ENCODE results near the gene PNP. TPM values are rescaled to one million over a fixed set of nuclear protein-coding genes. Genes with fewer than 3 reads are reported as not detected.

PNP gene
- 95.3 and 110 TPM in 2 replicates for total RNA-seq

DNA sequence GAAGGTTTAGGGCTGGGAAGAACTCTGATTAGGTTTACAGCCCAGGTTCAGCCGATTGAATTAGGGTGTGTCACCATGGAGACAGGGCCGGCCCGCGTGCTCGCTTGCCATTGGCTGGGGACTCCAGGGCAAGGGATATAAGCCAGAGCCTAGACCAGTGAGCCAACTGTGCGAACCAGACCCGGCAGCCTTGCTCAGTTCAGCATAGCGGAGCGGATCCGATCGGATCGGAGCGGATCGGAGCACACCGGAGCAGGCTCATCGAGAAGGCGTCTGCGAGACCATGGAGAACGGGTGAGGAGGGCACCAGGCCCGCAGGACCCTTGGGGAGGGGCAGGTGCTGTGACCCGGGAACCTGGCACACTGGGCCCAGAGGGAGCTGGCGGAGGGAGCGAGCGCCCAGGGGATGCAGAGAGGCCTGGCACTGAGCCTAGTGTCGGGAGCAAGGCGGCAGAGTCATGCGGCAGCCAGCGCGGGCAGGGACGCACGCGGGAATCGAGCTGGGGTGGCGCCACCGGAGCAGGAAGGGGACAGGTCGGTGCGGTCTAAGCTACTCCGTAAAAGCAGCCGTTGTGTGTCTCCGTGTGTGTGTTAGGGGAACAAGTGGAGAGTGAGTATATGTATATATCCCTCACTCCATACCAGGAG lies at the start of gene PNP:
PNP (plus strand) TSS at position 165 of the 648 bp plus-strand sequence; CDS start at position 284, 119 bp downstream.

DNA sequence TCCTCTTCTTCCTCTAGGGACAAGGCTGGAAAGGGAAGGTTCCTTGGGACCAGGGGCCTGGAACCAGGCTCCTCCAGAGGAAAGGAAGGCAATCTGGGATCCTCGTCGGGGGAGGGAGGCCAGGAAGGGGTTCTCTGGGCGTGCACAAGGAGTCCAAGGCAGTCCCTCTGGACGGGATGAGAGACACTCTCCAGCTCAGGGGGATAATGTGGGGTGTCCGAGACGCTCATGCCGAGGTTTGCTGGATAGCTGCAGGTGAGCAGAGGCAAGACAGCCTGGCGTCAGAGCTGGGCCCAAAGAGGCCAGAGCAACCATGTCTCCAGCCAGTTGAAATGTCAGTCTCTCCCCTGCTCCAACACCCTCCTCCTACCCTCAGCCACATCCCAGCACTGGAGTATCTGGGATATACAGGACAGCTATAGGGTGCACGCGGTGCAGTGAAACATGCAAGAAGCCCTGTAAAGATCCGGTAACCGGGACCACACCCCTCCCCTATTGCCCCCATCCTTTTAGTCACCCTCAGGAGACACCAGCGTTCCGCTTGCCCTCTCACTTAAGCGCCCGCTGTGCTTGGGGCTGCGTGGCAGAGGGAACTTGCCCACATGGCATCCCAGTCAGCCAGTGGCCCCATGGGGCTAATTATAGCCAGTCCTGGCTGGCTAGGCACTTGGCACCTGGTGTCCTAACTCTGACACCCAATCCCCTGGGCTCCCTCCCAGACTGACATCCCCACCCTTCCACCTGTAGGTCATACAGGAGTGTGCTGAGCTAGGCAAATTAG lies 33.4 kb upstream of the PNP start, which contains the start of gene KLHL33:
KLHL33 (minus strand) TSS at position 585 of the 781 bp plus-strand sequence; CDS start at position 230, 355 bp downstream.

DNA sequence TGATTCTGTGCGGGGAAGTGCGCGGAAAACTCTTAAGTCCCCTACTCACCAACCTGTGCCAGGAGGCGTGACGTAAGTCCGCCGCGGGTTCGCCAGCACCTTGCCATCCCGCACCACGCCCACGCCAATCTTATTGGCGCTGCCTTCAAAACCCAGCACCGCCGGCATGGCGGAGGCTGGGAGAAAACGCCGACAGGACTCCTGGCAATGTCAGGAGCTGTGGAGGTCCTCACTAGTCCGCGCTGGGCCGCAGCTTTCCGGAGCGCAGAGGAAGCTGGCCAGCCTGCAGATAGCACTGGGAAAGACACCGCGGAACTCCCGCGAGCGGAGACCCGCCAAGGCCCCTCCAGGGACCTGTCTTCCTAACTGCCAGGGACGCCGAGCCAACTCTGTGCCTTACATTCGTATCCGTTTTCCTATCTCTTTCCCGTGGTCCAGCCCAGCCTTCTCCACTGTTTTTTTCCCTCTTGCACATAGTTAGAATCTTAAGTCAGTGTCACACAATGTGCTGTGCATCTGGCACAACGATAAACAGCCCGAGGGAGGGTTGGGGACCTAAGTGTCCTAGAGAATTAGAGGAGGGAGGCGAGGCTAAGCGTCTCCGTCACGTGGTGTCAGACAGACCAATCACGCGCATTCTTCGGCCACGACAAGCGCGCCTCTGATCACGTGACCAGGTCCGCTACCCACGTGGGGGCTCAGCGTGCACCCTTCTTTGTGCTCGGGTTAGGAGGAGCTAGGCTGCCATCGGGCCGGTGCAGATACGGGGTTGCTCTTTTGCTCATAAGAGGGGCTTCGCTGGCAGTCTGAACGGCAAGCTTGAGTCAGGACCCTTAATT lies 14.5 kb upstream of the PNP start, which contains the start of the genes APEX1 and OSGEP:
APEX1 (plus strand) TSS at position 711 of the 839 bp plus-strand sequence. CDS start 420 bp downstream, outside the sequence.
OSGEP (minus strand) TSS at position 297 of the 839 bp plus-strand sequence; CDS start at position 168, 129 bp downstream.

DNA sequence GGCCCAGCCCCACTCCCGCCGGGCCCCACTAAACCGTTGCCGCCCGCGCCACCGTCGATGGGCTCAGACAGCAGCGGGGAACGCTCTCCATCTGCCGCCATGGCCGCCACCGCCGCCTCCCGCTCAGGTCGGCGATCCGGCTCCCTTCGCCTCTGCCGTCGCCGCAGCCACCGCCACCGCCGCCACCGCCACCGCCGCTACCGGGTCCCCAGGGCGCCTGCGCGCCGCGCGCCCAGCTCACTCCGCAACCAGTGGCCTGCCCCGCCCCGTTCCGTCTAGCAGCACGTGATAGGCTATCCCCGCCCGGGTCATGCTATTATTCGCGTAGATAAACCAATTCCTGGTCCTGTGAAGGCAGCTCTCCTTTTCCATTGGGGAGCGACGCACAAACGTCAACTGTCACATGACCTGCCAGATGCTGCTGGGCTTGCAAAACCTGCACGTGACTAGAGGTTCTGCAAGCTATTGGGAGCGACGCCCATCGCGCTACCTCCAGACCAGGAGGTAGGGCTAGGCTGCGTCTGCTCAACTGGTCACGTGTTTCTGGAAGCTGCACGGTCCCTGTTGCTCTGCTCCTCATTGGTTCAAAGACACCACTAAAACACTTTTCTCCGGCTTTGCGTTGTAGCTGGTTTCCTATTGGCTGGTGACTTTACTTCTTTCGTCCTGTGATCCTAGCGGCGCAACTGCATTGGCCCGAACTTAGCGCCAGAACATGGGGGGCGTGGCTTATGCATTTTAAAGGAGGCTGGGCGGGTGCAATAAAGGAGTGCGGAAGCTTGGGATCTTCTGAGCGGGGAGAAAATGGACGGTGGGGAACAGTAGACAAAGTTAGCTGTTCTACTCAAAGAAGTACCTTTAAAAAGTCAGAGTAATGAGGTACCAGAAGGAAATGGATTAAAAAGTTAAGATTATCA lies 7.7 kb upstream of the PNP start, which contains the start of gene PIP4P1:
PIP4P1 (minus strand) TSS at position 210 of the 917 bp plus-strand sequence; CDS start at position 101, 109 bp downstream.

Other genes with a start within 250 kb of the PNP start
- not detected in 2 replicates for gene OR11H6, start 245.7 kb upstream of the PNP start, total RNA-seq
- not detected in 2 replicates for gene OR11H7, start 240.4 kb upstream of the PNP start, total RNA-seq
- gene OR11H4, start 230.1 kb upstream of the PNP start, total RNA-seq, result under 0.01 TPM in 1 of 2 replicates, not detected in the other
- 11.1 and 11.5 TPM in 2 replicates for gene TTC5, start 163.5 kb upstream of the PNP start, total RNA-seq
- 110 and 144 TPM in 2 replicates for gene CCNB1IP1, start 136.1 kb upstream of the PNP start, total RNA-seq
- 2.6 and 4.1 TPM in 2 replicates for gene PARP2, start 125.8 kb upstream of the PNP start, total RNA-seq
- 15.6 and 17.6 TPM in 2 replicates for gene TEP1, start 55.9 kb upstream of the PNP start, total RNA-seq
- not detected in 2 replicates for gene KLHL33, start 33.2 kb upstream of the PNP start, total RNA-seq
- 16.2 and 19.3 TPM in 2 replicates for gene OSGEP, start 14.6 kb upstream of the PNP start, total RNA-seq
- 43.4 and 45.2 TPM in 2 replicates for gene APEX1, start 14.2 kb upstream of the PNP start, total RNA-seq
- 16.4 and 23.4 TPM in 2 replicates for gene PIP4P1, start 8.0 kb upstream of the PNP start, total RNA-seq
- not detected in 2 replicates for gene RNASE10, start 36.1 kb downstream of the PNP start, total RNA-seq
- under 0.01 TPM in 1 of 2 replicates, not detected in the other for gene RNASE9, start 91.6 kb downstream of the PNP start, total RNA-seq
- gene RNASE11, start 118.6 kb downstream of the PNP start, total RNA-seq, result not detected in 2 replicates
- gene RNASE12, start 122.0 kb downstream of the PNP start, total RNA-seq, result not detected in 2 replicates
- gene OR6S1, start 172.3 kb downstream of the PNP start, total RNA-seq, result not detected in 2 replicates
- gene RNASE4, start 215.2 kb downstream of the PNP start, total RNA-seq, result 7.2 and 10.1 TPM in 2 replicates
- 4.9 and 7.2 TPM in 2 replicates for gene ANG, start 219.4 kb downstream of the PNP start, total RNA-seq